Tibial nerve (tissue), 4 donors: ENCODE data around the gene HOXD10. TPM values are rescaled to one million over a fixed set of nuclear protein-coding genes. Genes with fewer than 3 reads are reported as not detected.

ENCODE experiments used
- DNase-seq, 2 donors: peaks; one replicate each; pipeline ENCODE4 v3.0.0-alpha.2; 2019; ENCODE audit warnings: low spot score in 2 of 2
- H3K27ac ChIP-seq, 4 donors: fragments of 200-600 bp; sonication (generic) in 3 of 4; one replicate each; pipeline ENCODE4 v1.5.1; 2017 to 2019; ENCODE audit warnings: mild to moderate bottlenecking in 1 of 4
- H3K27me3 ChIP-seq, 2 donors: fragments of 200-600 bp; sonication (generic) in 1 of 2; one replicate each; pipeline versions ENCODE4 v1.5.1 to v1.6.0; 2017 to 2019
- H3K36me3 ChIP-seq, 3 donors: fragments of 200-600 bp; sonication (generic); one replicate each; pipeline ENCODE4 v1.5.1; 2018 to 2019
- H3K4me1 ChIP-seq, 4 donors: fragments of 200-600 bp; sonication (generic) in 3 of 4; one replicate each; pipeline ENCODE4 v1.5.1; 2017 to 2019
- H3K4me3 ChIP-seq, 4 donors: fragments of 200-600 bp; sonication (generic) in 3 of 4; one replicate each; pipeline ENCODE4 v1.5.1; 2017 to 2019; ENCODE audit warnings: mild to moderate bottlenecking in 1 of 4, moderate library complexity in 1 of 4
- H3K9me3 ChIP-seq, 4 donors: fragments of 200-600 bp; sonication (generic) in 3 of 4; one replicate each; pipeline ENCODE4 v1.5.1; 2017 to 2019
- EP300 ChIP-seq, 2 donors: sonication (generic); formaldehyde crosslinking; IDR thresholded peaks; one replicate each; pipeline ENCODE4 v1.6.1; 2017; ENCODE audit warnings: antibody characterized with exemption in 2 of 2, mild to moderate bottlenecking in 1 of 2
- POLR2A ChIP-seq, 2 donors: fragments of 450-650 bp; IDR thresholded peaks; one replicate each; pipeline ENCODE4 v1.6.1; 2017; ENCODE audit warnings: antibody characterized with exemption in 2 of 2, mild to moderate bottlenecking in 2 of 2, moderate library complexity in 2 of 2
- WGBS, 2 donors: methylation state at CpG; one replicate each; pipeline ENCODE4 v1.1.5; 2018; 5-methylcytosine and 5-hydroxymethylcytosine counted together
- total RNA-seq, 4 donors: library from RNA; depleted of rRNA; stranded (reverse); fragments of >200 nt; gene quantifications; one replicate each; pipeline ENCODE4 v1.1.0, GENCODE V29; 2016
- TF ChIP-seq, protein P1 (sequence below), 5 experiments: fragments of 200-600 bp in 3 of 5; fragments of 450-650 bp in 2 of 5; sonication (generic) in 3 of 5; IDR thresholded peaks; one replicate each; pipeline ENCODE4 v1.5.1; 2016 to 2019; ENCODE audit warnings: antibody characterized with exemption in 5 of 5, mild to moderate bottlenecking in 3 of 5, moderate library complexity in 2 of 5

The HOXD10 gene
- total RNA-seq, 4 donors from 2014 or later = 0.39 to 2.1 (median 1.1) TPM

DNA sequence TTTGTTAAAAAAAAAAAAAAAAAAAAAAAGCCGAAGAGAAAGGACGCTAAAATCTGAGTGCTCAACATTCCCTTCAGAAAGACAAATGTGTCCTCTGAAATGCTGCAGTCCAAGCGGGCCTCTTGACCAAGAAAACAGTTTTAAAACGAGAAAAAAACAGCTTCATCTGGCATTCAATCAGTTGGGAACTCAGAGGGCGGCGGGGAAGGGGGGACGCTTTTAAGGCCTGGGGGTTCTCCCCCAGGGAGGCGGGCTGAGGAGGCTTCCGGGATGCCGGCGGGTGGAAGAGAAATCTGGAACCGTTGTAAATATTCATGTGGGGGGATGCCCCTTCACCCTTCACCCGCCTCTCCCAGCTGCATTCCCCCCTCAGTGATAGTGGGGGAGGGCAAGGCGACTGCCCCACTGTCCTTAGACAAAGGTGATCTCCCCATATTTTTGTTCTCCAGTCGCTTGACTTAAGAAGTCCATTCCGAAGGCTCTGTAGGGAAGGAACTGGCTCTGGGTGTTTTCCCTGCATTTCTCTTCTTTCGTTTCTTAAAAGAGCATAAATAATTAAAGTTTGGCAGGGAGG is 12.7 kb upstream of the HOXD10 start:
- WGBS, 2 donors = 18 to 21% methylated on average over 17 of the region's 17 CpGs
- Histone ChIP-seq H3K4me3 (no peak overlapping the region), H3K27me3 (peaks cover 5 to 97% of the 10 kb centered on the region in 2 donors), H3K4me1 (peaks cover 0 to 65% (median 14%) of the 10 kb centered on the region in 4 donors), H3K27ac (no peak overlapping the region), H3K36me3 (no peaks in the 10 kb centered on the region), H3K9me3 (no peaks in the 10 kb centered on the region)
- TF ChIP-seq POLR2A (IDR thresholded peaks at IDR 0.05) (no peak), EP300 (IDR thresholded peaks at IDR 0.05) (peak in 1 of 2 donors; percentile 41)
- DNase-seq = no peak

DNA sequence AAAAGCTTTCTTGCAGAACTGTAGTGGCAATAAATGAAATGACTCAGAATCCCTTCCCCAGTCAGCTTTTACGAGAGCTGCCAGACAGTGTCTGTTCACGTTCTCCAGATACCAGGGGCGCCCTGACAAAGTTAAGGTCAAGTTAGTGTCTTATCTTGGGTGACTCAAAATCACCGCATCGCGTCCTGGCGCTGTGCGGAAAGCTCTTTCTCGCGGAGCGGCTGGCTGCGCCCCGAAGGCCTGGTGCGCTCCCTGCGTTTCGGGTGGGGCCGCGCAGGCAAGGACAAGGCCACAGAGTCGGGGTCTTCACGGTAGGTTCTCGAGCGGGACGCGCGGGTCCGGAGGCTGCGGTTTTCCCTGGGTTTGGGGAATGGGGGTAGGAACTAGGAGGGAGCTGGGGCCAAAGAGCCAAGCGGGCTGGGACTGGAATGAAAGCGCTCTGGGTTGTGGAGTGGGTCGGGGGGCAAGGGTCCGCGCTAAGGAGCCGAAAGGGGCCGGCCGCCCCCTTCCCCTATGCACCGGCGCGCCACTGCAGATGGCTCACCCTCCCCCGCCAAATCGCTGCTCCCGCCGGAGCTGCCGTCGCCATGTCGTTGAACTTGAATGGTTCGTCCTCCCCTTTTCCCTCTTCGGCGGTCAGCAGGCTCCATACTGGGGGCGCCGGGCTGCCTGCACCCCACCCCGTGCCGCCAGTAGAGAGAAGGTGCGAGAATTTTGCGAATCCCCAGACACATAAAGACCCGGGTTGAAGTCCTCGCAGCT is 12.1 kb upstream of the HOXD10 start:
- peaks cover 5 to 97% of the 10 kb centered on the region in 2 donors for H3K27me3 ChIP-seq
- H3K9me3 ChIP-seq = no peaks in the 10 kb centered on the region
- peaks cover 0 to 64% (median 14%) of the 10 kb centered on the region in 4 donors for H3K4me1 ChIP-seq
- peak in 1 of 2 donors; percentile 2 for TF ChIP-seq EP300 (IDR thresholded peaks at IDR 0.05)
- TF ChIP-seq, protein P1, sequence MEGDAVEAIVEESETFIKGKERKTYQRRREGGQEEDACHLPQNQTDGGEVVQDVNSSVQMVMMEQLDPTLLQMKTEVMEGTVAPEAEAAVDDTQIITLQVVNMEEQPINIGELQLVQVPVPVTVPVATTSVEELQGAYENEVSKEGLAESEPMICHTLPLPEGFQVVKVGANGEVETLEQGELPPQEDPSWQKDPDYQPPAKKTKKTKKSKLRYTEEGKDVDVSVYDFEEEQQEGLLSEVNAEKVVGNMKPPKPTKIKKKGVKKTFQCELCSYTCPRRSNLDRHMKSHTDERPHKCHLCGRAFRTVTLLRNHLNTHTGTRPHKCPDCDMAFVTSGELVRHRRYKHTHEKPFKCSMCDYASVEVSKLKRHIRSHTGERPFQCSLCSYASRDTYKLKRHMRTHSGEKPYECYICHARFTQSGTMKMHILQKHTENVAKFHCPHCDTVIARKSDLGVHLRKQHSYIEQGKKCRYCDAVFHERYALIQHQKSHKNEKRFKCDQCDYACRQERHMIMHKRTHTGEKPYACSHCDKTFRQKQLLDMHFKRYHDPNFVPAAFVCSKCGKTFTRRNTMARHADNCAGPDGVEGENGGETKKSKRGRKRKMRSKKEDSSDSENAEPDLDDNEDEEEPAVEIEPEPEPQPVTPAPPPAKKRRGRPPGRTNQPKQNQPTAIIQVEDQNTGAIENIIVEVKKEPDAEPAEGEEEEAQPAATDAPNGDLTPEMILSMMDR (IDR thresholded peaks at IDR 0.05) = no peak
- no peak for TF ChIP-seq POLR2A (IDR thresholded peaks at IDR 0.05)
- H3K36me3 ChIP-seq = no peaks in the 10 kb centered on the region
- no peak for DNase-seq
- peak overlapping the region in 1 of 4 donors; percentile 8 for H3K4me3 ChIP-seq
- 5 to 7% methylated on average over 32 to 48 of the region's 56 CpGs for WGBS, 2 donors
- no peak overlapping the region for H3K27ac ChIP-seq

DNA sequence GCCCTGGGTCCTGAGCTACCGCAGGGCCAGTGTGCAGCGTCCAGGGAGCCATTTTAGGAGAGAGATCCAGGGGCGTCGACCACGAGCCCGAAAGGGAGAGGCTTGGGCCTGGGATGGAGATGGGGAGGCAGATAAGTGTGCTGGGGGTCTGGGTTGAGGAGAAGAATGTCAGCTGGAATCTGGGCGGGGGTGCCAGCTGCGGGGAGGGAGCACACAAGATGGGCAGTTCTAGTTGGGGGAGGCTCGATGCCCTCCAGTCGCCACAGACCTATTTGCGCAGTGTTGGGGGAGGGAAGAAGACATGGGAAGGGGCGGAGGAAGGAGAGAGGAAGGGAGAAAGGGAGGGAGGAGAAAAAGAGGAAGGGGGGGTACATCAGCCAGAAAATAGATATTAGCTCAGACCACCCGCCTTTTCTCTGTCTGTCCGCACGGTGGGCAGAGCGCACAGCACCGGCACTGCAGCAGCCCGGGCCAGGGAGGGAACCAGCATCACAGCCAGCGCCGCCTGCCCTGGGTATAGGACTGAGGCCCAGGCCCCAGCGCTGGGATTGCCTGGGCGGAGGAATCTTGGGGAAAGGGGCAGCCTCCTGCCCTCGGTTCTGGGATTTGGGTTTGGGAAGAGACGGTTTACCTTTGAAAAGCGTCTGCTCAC is 11.4 kb upstream of the HOXD10 start:
- 10 to 17% methylated on average over 24 to 25 of the region's 25 CpGs for WGBS, 2 donors
- TF ChIP-seq EP300 (IDR thresholded peaks at IDR 0.05) = no peak
- TF ChIP-seq POLR2A (IDR thresholded peaks at IDR 0.05) = no peak
- TF ChIP-seq, protein P1 (IDR thresholded peaks at IDR 0.05) = no peak
- Histone ChIP-seq H3K27ac (no peak overlapping the region), H3K4me1 (peaks cover 0 to 57% (median 14%) of the 10 kb centered on the region in 4 donors), H3K36me3 (no peaks in the 10 kb centered on the region), H3K27me3 (peaks cover 5 to 97% of the 10 kb centered on the region in 2 donors), H3K9me3 (no peaks in the 10 kb centered on the region), H3K4me3 (peak overlapping the region in 1 of 4 donors; percentile 8)
- no peak for DNase-seq

DNA sequence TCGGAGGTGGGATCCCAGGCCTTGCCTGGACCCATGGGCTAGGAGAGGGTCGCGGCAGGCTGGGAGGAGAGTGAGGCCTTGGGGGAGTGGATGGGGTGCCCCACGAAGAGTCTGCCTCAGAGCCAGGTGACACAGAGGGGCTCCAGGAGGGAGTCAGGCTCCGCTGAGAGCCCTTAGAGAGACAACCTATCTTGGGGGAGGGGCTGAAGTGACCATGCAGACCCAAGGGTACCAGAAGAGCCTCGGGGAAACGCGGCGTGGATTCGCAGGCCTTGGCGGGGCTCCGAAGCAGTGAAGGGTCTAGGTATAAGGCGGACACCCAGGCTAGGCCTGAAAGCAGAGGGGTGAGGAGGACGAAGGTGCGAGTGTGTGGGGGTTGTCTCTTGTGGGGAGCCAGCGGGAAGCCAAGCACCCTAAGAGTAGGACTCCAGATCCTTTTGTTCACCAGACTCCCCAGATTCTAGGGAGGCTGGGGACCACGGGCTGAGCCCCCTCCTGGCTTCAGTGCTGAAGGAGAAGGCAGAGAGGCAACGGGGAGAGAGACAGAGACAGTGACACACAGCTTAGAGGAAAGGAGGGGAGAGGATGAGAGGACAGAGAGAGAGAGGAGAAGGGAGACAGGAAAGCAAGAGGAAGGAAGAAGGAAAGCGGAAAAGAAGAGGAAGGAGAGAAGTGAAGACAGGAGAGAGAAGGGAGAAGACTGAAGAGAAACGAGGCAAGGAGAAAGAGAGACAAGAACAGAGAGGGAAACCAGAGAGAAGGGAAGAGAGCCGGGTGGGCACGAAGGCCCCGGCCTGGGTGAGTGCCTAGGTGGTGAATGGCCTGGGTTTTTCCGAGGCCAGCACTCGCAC is 10.6 kb upstream of the HOXD10 start:
- 16 to 28% methylated on average over 25 of the region's 25 CpGs for WGBS, 2 donors
- DNase-seq = no peak
- Histone ChIP-seq H3K9me3 (no peaks in the 10 kb centered on the region), H3K36me3 (no peaks in the 10 kb centered on the region), H3K4me3 (no peak overlapping the region), H3K27me3 (peaks cover 5 to 97% of the 10 kb centered on the region in 2 donors), H3K27ac (no peak overlapping the region), H3K4me1 (peaks cover 0 to 52% (median 14%) of the 10 kb centered on the region in 4 donors)
- TF ChIP-seq, protein P1 (IDR thresholded peaks at IDR 0.05) = no peak
- no peak for TF ChIP-seq EP300 (IDR thresholded peaks at IDR 0.05)
- no peak for TF ChIP-seq POLR2A (IDR thresholded peaks at IDR 0.05)
